Lung (tissue), 12 donors: Measurements from ENCODE around the gene DNAI7. TPM values are rescaled to one million over a fixed set of nuclear protein-coding genes. Genes with fewer than 3 reads are reported as not detected.

Experiments
- ATAC-seq: fragments of 200-7000 bp; cut with Tn5 transposase; one replicate; pipeline ENCODE4 v1.9.1; 2020; ENCODE audit warnings: moderate number of reproducible peaks; ENCODE audit not compliant: insufficient read depth, low FRiP score
- DNase-seq, 3 donors: peaks; one replicate each; pipeline ENCODE4 v3.0.0-alpha.2; 2013 to 2017
- H3K27ac ChIP-seq, 2 donors: one replicate each; pipeline ENCODE4 v1.5.1; 2013; ENCODE audit warnings: mild to moderate bottlenecking in 2 of 2, moderate library complexity in 2 of 2, control low read depth in 1 of 2, inconsistent platforms in 1 of 2, low read depth in 1 of 2, low read length in 1 of 2
- H3K27me3 ChIP-seq, 3 donors: one replicate each; pipeline ENCODE4 v1.5.1; 2013; ENCODE audit warnings: low read length in 2 of 3; ENCODE audit not compliant: control insufficient read depth in 3 of 3, insufficient read depth in 3 of 3
- H3K36me3 ChIP-seq, 4 donors: one replicate each; pipeline ENCODE4 v1.5.1; 2013; ENCODE audit warnings: low read length in 4 of 4, mild to moderate bottlenecking in 1 of 4, moderate library complexity in 1 of 4; ENCODE audit not compliant: control insufficient read depth in 4 of 4, insufficient read depth in 4 of 4
- H3K4me1 ChIP-seq, 5 donors: one replicate each; pipeline ENCODE4 v1.5.1; 2013; ENCODE audit warnings: low read length in 5 of 5, mild to moderate bottlenecking in 2 of 5, moderate library complexity in 1 of 5; ENCODE audit not compliant: control insufficient read depth in 5 of 5, insufficient read depth in 5 of 5
- H3K4me3 ChIP-seq: one replicate; pipeline ENCODE4 v1.5.1; 2013; ENCODE audit warnings: mild to moderate bottlenecking, control low read depth, moderate library complexity
- H3K9ac ChIP-seq, 2 donors: one replicate each; pipeline ENCODE4 v1.5.1; 2013; ENCODE audit warnings: low read length in 2 of 2, control low read depth in 1 of 2; ENCODE audit not compliant: insufficient read depth in 1 of 2
- H3K9me3 ChIP-seq, 4 donors: one replicate each; pipeline ENCODE4 v1.5.1; 2013; ENCODE audit warnings: low read length in 3 of 4, mild to moderate bottlenecking in 1 of 4, moderate library complexity in 1 of 4; ENCODE audit not compliant: control insufficient read depth in 4 of 4, insufficient read depth in 3 of 4
- CTCF ChIP-seq: IDR thresholded peaks from 2 replicates; pipeline ENCODE4 v1.5.1; 2012; ENCODE audit warnings: mild to moderate bottlenecking; ENCODE audit errors: control extremely low read depth, extremely low read depth
- WGBS, 2 donors: extraction: QIAGEN DNeasy Blood & Tissue Kit; methylation state at CpG; one replicate each; pipeline ENCODE4 v1.1.7; 2013; 5-methylcytosine and 5-hydroxymethylcytosine counted together
- polyA plus RNA-seq, 2 donors: library from polyadenylated mRNA; stranded (reverse); fragments of 200-250 nt; gene quantifications; one replicate each; pipeline ENCODE4 v1.2.1, GENCODE V29; 2013
- total RNA-seq, 2 donors: library from RNA; depleted of rRNA in 1 of 2; stranded (reverse); fragments of >200 nt in 1 of 2; gene quantifications; one replicate each; pipeline ENCODE4 v1.2.1, GENCODE V29; 2014 to 2021
- donor health status: control.
- donor health status: control.
- donor health status: Bipolar disorder and iron deficiency.
- donor health status: healthy.
- donor health status: DM: yes; HTN: yes; CAD: no.

Gene DNAI7
- total and polyA plus RNA-seq, 4 donors: 2.0 to 11.9 (median 5.7) TPM

- TF ChIP-seq CTCF: no peak
- no peak for ATAC-seq
These were observed 73.0 kb downstream of the DNAI7 start for GRCh38 chr12:25121916-25122315.

GRCh38 chr12:25121110-25121509 lies 73.8 kb downstream of the DNAI7 start:
- no peaks in the 10 kb centered on the region for H3K36me3 ChIP-seq
- H3K4me1 ChIP-seq: no peaks in the 10 kb centered on the region
- DNase-seq: no peak
- H3K4me3 ChIP-seq: no peak overlapping the region
- no peak for TF ChIP-seq CTCF
- ATAC-seq: no peak
- no peaks in the 10 kb centered on the region for H3K27me3 ChIP-seq
- no peak overlapping the region for H3K9ac ChIP-seq
- no peaks in the 10 kb centered on the region for H3K9me3 ChIP-seq
- 95% methylated on average over 6 of the region's 6 CpGs for WGBS, 2 donors
- no peak overlapping the region for H3K27ac ChIP-seq

More at GRCh38 chr12:25121916-25122315, 73.0 kb downstream of the DNAI7 start:
- H3K9me3 ChIP-seq: no peaks in the 10 kb centered on the region
- H3K9ac ChIP-seq: no peak overlapping the region
- 95 to 97% methylated on average over 3 of the region's 3 CpGs for WGBS, 2 donors
- H3K4me1 ChIP-seq: no peaks in the 10 kb centered on the region
- no peaks in the 10 kb centered on the region for H3K27me3 ChIP-seq
- no peaks in the 10 kb centered on the region for H3K36me3 ChIP-seq
- no peak overlapping the region for H3K4me3 ChIP-seq
- H3K27ac ChIP-seq: no peak overlapping the region
- DNase-seq: no peak

- no peak overlapping the region for H3K27ac ChIP-seq
- TF ChIP-seq CTCF: no peak
- H3K27me3 ChIP-seq: no peaks in the 10 kb centered on the region
- no peak overlapping the region for H3K4me3 ChIP-seq
- 65 to 67% methylated on average over 1 of the region's 1 CpG for WGBS, 2 donors
- H3K36me3 ChIP-seq: no peaks in the 10 kb centered on the region
- H3K9me3 ChIP-seq: no peaks in the 10 kb centered on the region
- H3K4me1 ChIP-seq: peaks cover 0 to 6% (median 0%) of the 10 kb centered on the region in 5 donors
- ATAC-seq: no peak
- DNase-seq: no peak
- no peak overlapping the region for H3K9ac ChIP-seq
These were observed 75.9 kb downstream of the DNAI7 start for GRCh38 chr12:25119020-25119419.

GRCh38 chr12:25115677-25116076 lies 79.3 kb downstream of the DNAI7 start:
- H3K27ac ChIP-seq: no peak overlapping the region
- no peak for TF ChIP-seq CTCF
- no peaks in the 10 kb centered on the region for H3K27me3 ChIP-seq
- 66 to 84% methylated on average over 2 of the region's 2 CpGs for WGBS, 2 donors
- peaks cover 0 to 6% (median 0%) of the 10 kb centered on the region in 5 donors for H3K4me1 ChIP-seq
- no peaks in the 10 kb centered on the region for H3K9me3 ChIP-seq
- H3K36me3 ChIP-seq: no peaks in the 10 kb centered on the region
- no peak overlapping the region for H3K9ac ChIP-seq
- DNase-seq (peak in 2 of 3 donors; percentile 38 to 68), ATAC-seq (no peak)
- no peak overlapping the region for H3K4me3 ChIP-seq
